ENCODE results near the gene SLMAP. TPM values are rescaled to one million over a fixed set of nuclear protein-coding genes. Genes with fewer than 3 reads are reported as not detected.
A peak's percentile ranks its signal among the peaks of the same experiment; 100 is the strongest.

SLMAP gene
- total RNA-seq, 4 donors from 2014 or later: 81.1 to 113 (median 97.1) TPM

DNA sequence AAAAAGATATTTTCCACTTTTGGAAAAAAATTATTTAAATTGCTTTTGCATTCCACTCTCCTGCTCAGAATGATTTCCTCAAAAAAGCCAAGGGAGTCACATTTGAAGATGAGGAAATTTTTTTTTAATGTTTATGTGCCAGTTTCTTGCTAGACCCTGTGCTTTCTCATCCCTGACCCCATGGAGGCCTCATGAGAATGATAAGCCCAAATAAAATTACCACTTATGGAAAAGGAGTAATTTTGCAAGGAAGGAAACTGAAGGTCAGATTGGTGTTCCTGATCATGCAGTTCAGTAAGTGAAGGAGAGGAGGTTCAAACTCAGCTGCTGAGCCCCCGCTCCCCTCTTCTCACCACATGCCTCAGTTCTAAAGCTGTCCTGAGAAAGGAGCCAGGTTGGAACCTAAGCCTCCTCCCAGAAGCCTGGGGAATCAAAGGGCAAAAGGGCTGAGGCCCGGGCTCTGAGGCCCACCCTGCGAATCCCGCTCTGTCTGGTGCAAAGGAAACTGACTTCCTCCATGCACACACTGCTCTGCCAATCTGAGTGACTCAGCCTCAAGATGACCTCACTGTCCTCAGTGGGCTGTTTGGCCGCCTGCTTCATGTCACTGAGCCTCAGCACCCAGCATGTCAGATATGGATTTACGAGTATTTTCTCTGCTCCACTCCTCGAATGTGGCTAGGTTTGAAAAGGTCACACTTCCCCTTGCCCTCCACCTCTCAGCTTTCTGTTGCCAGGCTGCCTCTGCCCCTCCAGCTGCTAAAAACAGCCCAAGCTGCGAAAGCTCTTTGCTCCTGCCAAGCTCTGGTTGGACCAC is 195.2 kb downstream of the SLMAP start:
- ATAC-seq (peak; percentile 92 to 95), DNase-seq (peak; percentile 48 to 75)
- peak overlapping the region; percentile 69 to 89 (median 80) for H3K27ac ChIP-seq
- H3K27me3 ChIP-seq: no peaks in the 10 kb centered on the region
- H3K9me3 ChIP-seq: no peaks in the 10 kb centered on the region
- intact Hi-C loops (cut with DNase I; ENCODE audit: low total_unique reads): no loop called here
- peak overlapping the region in 1 of 4 donors; percentile 21 for H3K4me3 ChIP-seq
- H3K4me1 ChIP-seq: peaks cover 21 to 29% of the 10 kb centered on the region in 2 donors
- in situ Hi-C loops (cut with MboI; ENCODE audit: low sequenced_read_pairs in 4 of 4): no loop called here
- TF ChIP-seq POLR2A (IDR thresholded peaks at IDR 0.05): no peak
- TF ChIP-seq, protein P1, sequence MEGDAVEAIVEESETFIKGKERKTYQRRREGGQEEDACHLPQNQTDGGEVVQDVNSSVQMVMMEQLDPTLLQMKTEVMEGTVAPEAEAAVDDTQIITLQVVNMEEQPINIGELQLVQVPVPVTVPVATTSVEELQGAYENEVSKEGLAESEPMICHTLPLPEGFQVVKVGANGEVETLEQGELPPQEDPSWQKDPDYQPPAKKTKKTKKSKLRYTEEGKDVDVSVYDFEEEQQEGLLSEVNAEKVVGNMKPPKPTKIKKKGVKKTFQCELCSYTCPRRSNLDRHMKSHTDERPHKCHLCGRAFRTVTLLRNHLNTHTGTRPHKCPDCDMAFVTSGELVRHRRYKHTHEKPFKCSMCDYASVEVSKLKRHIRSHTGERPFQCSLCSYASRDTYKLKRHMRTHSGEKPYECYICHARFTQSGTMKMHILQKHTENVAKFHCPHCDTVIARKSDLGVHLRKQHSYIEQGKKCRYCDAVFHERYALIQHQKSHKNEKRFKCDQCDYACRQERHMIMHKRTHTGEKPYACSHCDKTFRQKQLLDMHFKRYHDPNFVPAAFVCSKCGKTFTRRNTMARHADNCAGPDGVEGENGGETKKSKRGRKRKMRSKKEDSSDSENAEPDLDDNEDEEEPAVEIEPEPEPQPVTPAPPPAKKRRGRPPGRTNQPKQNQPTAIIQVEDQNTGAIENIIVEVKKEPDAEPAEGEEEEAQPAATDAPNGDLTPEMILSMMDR (IDR thresholded peaks at IDR 0.05 in 4 of 5, conservative IDR thresholded peaks at IDR 0.05 in 1 of 5): no peak
- no peaks in the 10 kb centered on the region for H3K36me3 ChIP-seq

DNA sequence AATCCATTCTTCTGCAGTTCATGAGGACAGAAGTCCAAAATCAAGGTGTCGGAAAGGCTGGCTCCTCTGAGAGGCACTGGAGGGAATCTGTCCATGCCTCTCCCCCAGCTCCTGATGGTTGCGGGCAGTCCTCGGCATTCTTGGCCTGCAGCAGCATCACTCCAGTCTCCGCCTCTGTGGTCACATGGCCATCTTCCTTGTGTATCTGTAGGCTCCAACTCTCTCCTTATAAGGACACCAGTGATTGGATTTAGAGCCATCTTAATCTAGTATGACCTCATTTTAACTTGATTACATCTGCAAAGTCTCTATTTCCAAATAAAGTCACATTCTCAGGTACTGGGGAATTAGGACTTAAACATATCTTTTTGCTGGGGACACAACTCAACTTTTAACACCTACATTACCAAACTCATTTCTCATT is 196.1 kb downstream of the SLMAP start:
- peak in 1 of 2 donors; percentile 51 for DNase-seq
- Histone ChIP-seq H3K4me3 (no peak overlapping the region), H3K27me3 (no peaks in the 10 kb centered on the region), H3K9me3 (no peaks in the 10 kb centered on the region), H3K36me3 (no peaks in the 10 kb centered on the region), H3K4me1 (peaks cover 21 to 29% of the 10 kb centered on the region in 2 donors), H3K27ac (peak overlapping the region; percentile 69 to 89 (median 80))
- TF ChIP-seq, protein P1 (IDR thresholded peaks at IDR 0.05 in 4 of 5, conservative IDR thresholded peaks at IDR 0.05 in 1 of 5): no peak
- no peak for TF ChIP-seq POLR2A (IDR thresholded peaks at IDR 0.05)
- in situ Hi-C loops (cut with MboI; ENCODE audit: low sequenced_read_pairs in 4 of 4): no loop called here
- intact Hi-C loops (cut with DNase I; ENCODE audit: low total_unique reads): no loop called here
- peak; percentile 48 to 63 for ATAC-seq

DNA sequence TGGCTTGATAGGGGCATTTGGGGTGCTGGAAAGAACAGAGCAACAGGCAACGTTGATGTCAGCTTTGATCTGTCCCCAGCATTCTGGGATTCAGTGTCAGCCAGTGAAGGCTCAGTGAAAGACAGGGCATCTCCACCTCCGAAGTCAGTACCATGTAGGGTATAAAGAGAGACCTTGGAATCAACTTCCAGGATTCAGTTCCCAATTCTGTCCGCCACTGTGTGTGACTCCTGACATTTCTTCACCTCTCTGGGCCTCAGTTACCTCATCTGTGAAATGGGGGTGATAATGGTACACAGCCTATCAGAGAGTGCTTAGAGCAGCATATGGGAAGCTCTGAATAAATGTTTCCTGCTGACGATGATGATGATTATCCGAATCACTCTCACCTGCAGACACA is 196.5 kb downstream of the SLMAP start:
- ATAC-seq: no peak
- in situ Hi-C loops (cut with MboI; ENCODE audit: low sequenced_read_pairs in 4 of 4): no loop called here
- peak overlapping the region; percentile 53 to 89 (median 80) for H3K27ac ChIP-seq
- H3K27me3 ChIP-seq: no peaks in the 10 kb centered on the region
- H3K9me3 ChIP-seq: no peaks in the 10 kb centered on the region
- DNase-seq: no peak
- intact Hi-C loops (cut with DNase I; ENCODE audit: low total_unique reads): no loop called here
- no peaks in the 10 kb centered on the region for H3K36me3 ChIP-seq
- no peak for TF ChIP-seq POLR2A (IDR thresholded peaks at IDR 0.05)
- TF ChIP-seq, protein P1 (IDR thresholded peaks at IDR 0.05 in 4 of 5, conservative IDR thresholded peaks at IDR 0.05 in 1 of 5): no peak
- no peak overlapping the region for H3K4me3 ChIP-seq
- peaks cover 21 to 29% of the 10 kb centered on the region in 2 donors for H3K4me1 ChIP-seq

DNA sequence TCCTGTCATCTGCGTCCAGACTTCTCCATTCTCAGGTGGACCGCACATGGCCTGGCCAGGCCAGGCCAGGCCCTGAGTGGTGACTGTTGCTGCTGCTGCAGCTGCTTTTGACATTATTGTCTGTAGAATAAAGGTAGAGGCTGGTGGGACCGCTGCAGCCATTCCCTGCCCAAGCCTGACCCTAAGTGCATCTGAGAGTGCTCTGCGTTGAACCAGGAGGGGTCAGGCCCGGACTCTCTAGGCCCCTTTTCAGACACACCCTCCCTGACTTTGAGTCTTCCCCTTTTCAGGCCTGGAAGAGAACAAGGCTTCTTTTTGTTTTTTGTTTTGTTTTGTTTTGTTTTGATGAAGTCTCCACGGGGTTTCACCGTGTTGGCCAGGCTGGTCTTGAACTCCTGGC is 197.5 kb downstream of the SLMAP start:
- Histone ChIP-seq H3K27me3 (no peaks in the 10 kb centered on the region), H3K27ac (peak overlapping the region in 3 of 4 donors; percentile 77 to 89 (median 82)), H3K9me3 (no peaks in the 10 kb centered on the region), H3K4me3 (no peak overlapping the region), H3K36me3 (no peaks in the 10 kb centered on the region), H3K4me1 (peaks cover 21 to 29% of the 10 kb centered on the region in 2 donors)
- TF ChIP-seq POLR2A (IDR thresholded peaks at IDR 0.05): no peak
- TF ChIP-seq, protein P1 (IDR thresholded peaks at IDR 0.05 in 4 of 5, conservative IDR thresholded peaks at IDR 0.05 in 1 of 5): no peak
- no peak for DNase-seq
- ATAC-seq: no peak
- intact Hi-C loops (cut with DNase I; ENCODE audit: low total_unique reads) (no loop called here), in situ Hi-C loops (cut with MboI; ENCODE audit: low sequenced_read_pairs in 4 of 4) (no loop called here)
